Adrenal gland (tissue), 5 donors: ENCODE data around the gene ARHGAP30.

Experiments used
- CTCF ChIP-seq, 6 experiments: fragments of 450-650 bp in 4 of 6; fragments of 200-600 bp in 2 of 6; sonication (generic) in 1 of 6; IDR thresholded peaks; 1 replicate in 5 of 6; 2 replicates in 1 of 6; pipeline versions ENCODE4 v1.5.1 to v1.8.0; 2016 to 2021; ENCODE audit warnings: antibody characterized with exemption in 6 of 6, mild to moderate bottlenecking in 2 of 6, moderate library complexity in 1 of 6
- POLR2A ChIP-seq, 2 donors: fragments of 450-650 bp; IDR thresholded peaks; one replicate each; pipeline ENCODE4 v1.6.1; 2017; ENCODE audit warnings: antibody characterized with exemption in 2 of 2, mild to moderate bottlenecking in 2 of 2, moderate library complexity in 1 of 2
- donor health status: DM: no; HTN: no; CAD: no.

DNA sequence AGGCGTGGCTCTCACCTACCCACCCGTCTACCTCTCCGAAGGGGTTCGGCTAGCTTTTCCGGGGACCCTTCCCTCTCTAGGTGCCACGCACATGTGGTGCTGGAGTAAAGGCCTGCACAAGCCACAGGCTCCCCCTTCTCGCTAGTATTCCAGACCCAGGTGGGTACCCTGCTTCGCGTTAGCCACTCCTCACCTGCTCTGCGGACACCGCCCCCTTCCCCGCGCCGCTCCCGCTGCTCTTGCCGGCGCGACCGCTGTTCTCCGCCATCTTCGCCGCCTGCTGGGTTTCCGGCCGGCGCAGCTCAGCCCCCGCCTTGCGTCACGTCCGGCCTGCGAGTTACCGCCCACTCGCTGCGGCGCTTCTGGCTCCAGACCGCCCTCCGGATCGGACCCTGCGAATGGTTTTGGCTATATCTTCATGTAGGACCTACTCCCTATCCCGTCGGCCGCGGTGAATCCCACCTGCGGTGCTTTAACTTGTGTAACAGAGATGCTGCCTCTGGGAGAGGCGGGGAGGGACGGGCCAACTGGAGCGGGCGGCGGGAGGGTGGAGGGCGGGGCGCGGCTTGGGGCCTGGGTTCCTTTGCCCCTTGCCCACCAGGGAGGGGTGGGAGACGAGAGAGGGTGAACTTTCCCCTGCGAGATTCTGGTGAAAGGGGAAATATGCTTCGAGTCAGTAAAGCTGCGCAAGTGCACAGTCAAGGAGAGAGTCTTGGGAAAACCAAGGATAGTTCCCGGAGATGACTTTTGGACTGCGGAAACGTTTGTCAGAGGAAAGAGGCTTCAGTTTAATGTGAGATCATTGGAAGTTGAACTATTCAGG, 48.3 kb upstream of the ARHGAP30 start, which contains the start of the genes NIT1 and PFDN2:
- TF ChIP-seq POLR2A (IDR thresholded peaks at IDR 0.05) (peak; percentile 80 to 88), CTCF (IDR thresholded peaks at IDR 0.05) (peak in 1 of 6 experiments; percentile 5)
